Femur (tissue), 1 donor: ENCODE data around the gene ULBP1.
"Not testable (repeated sequence)": the region's sequence is repeated elsewhere in the genome, so short reads cannot be mapped to it uniquely, and the experiment has no call there.

Experiments
- DNase-seq: peaks from one replicate; pipeline ENCODE4 v3.0.0-alpha.2; 2017

Gene ULBP1

DNA sequence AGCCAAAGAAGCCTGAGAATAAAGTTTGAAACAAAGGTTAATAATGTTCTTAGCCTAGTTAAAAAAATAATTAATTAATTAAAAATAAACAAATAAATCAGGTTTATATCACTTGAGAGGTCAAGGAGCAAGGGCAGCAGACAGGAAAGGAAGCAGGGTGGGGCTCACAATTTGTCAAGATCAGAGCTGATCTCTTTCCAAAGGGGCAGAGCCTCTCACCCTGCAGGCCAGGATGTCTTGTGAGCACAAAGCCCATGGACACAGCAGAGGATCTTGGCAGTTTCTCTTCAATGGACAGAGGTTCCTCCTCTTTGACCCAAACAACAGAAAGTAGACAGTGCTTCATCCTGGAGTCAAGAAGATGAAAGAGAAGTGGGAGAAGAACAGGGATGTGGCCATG, 14.9 kb downstream of the ULBP1 start:
- no peak for DNase-seq

DNA sequence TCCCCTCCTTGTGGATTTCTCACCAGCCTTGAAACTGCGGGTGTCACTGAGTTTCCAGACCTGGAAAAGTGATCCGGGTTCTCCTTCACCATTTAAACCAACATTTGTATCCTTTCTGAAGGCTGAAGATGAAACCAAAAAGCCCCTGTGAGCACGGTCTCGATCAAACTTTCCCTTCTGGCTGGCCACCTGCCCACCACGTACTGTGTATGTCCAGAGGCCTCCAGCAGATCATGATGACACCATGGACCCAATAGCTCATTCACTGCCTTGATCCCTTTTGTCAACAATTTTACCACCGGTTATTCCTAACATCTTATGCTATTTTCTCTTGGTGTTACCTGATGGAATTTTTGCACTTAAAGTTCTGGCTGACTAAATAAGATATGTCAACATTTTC, 15.6 kb downstream of the ULBP1 start:
- no peak for DNase-seq

DNA sequence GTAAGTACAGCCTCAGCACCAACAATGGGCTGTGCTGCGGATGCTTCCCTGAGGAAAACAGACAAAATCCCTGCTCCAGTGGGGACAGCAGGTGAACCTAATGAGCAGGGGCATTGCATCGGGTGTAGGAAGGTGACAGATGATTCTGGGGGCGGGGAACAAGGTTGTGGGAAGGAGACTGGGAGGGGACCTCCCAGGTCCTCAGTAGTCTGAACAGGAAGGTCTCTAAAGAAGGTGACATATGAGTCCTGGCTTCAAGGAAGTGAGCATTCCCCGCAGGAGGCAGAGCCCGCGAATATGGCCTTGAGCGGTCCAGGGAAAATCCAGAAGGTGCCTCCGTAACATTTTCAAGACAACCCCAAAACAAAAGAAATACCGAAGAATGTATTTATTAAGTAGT, 19.4 kb downstream of the ULBP1 start:
- DNase-seq, result no peak

DNA sequence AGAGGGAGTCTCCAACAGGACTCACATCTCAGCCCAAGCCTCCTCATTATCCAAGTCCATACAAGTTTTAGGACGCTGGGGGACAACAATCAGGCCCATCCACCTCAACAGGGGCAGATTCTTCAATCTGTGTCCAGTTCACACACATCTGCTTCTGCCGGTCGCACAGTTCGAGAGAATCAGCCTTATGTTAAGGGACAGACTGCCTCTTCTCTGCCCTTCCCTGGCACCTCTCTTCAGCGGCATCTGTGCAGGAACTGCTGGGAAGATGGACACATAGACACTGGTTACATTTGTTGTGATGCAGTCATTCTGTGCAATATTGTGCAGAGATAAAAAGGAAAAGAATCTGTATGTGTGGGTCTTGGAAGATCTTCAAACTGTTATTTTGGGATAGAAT, 21.0 kb downstream of the ULBP1 start:
- DNase-seq, result no peak

DNA sequence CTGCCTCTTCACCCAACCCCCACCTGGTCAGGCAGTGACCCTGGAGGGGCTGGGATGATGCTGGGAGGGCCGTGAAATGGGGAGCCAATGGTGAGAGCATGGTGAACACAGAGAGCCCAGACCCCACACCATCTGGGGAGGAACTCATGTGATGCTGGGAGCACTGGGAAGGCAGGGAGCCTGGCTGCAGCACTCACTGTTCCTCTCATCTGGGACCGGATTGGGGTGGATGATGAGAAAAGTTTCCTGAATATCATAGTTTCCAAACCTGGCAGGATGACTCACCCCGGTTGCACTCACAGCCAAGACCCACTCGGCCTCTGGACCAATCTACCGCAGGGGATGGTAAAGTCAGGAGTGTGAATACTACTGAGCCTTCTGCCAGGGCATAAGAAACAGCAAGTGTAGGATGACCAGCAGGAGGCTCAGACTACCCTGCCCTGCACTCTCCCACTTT, 21.8 kb downstream of the ULBP1 start:
- DNase-seq, result no peak

DNA sequence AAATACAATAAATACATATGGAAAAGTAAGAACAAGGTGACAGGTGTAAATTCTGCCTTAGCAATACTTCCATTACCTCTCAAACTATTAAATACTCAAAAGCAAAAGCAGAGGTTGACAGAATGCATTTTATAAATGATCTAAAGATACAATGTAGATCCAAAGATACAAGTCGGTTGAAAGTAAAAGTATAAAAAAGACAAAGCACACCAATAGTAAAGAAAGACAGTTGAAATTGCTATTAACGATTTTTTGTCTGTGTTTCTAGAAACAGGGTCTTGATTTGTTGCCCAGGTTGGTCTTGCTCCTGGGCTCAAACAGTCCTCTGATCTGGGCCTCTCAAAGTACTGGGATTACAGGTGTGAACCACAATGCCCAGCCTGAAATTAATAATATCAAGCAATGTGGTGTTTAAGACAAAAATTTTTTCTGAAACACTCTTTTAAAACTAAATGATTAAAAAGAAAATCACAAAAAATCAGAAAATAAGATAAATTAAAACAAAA, 23.9 kb downstream of the ULBP1 start:
- DNase-seq, result no peak

DNA sequence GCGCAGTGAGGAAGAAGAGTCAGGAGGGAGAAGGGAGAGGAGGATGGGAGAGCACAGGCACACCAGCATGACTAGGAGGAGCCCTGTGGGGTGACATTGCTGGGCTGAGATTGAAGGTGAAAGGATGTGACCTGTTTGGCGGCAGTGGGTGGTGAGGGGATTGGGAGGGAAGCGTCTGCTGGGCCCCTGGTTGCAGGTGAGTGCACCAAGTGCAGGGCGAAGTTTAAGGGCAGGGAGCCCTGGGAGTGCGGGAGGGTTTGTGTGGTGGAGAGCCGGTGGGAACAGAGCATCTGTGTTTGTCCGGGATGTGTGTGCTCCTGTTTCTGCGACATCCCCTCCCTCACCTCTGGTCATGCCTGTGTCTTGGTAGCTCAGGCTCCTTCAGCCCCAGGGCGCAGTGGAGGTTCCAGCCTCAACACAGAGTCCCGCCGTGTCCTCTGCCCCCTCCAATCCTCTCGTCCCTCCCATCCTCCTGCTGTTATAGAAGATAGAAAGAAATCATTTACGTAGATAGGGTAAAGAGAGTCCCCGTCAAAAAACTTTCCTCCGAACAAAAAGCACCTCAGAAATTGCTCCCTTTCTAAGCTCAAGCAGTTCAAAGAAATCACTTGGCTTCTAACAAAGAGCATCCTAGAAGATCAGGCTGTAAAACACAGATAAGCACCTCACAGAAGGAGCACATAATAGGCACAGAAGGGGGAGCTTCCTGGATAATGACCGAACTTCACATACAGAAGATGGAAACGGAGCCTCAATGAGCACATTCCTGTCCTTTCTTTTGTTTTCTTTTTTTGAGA, 25.0 kb downstream of the ULBP1 start:
- DNase-seq, result no peak

DNA sequence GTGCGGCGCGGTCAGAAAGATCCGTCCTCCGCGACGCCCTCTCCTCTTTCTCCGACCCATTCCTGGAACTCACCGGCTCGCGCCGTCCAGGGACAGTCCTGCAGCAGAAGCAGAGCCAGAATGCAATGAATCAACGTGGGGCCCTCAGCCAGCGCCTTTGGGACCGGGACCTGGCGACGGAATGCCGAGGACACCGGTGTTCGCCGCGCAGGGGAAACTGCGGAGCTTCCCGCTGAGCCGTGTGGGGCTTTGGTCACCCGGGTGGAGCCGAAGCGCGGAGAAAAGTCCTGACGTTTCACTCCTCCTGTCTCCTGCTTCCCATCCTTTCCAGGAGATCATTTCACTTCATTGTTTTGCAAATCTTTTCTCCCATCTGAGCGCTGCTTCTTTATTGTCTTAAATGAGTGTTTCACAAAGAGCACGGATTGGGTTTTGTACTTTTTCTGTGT, 26.5 kb downstream of the ULBP1 start:
- DNase-seq, result no peak

DNA sequence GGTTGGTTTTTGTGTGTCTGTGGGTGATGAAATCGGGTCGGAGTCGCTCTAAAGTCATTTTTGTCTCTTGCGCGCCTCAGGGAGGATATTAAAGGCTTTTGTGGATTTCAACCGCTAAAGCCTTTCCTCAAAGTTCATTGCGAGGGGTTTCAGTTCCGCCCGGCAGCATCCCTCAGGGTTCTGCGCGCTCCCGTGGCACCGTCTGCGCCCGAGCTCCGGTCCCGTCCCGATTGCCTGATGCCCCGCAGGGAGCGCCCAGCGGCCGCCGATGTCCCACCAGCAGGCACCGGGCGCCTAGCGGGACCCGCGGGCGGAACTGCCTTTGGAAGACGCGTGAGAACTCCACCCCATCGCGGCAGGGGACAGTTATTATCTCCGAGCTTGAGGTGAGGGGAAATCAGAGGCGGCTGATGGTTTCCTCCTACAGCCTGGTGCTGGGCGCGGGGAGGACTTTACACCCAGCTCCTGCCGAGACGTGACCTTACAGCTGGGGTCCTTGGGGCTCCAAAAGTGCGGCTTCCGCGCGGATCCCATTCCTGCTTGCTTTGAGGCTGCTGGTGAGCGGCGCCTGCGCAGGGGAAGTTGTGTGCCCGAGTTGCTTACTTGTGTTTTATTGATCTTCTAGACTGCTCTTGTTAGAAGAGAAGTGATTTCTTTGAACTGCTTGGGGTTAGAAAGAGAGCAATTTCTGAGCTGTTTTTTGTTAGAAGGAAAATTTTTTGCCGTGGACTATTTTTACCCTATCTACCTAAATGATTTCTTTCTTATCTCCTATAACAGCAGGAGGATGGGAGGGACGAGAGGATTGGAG, 27.1 kb downstream of the ULBP1 start:
- DNase-seq, result no peak

DNA sequence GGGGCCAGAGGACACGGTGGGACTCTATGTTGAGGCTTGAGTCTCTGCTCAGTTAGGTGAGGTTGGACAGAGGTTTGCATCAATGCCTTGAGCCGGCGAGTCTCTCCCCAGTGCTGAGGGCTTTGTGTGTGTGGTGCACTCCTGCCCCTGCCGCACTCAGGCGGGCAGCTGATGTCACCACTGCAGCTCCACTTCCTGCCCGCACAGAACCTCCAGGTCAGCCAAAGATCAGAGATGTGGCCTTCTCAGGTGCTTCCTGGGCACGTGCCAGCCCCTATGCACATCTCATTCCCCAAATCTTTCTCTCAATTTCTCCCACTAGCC, 27.7 kb downstream of the ULBP1 start:
- not testable (repeated sequence) for DNase-seq

DNA sequence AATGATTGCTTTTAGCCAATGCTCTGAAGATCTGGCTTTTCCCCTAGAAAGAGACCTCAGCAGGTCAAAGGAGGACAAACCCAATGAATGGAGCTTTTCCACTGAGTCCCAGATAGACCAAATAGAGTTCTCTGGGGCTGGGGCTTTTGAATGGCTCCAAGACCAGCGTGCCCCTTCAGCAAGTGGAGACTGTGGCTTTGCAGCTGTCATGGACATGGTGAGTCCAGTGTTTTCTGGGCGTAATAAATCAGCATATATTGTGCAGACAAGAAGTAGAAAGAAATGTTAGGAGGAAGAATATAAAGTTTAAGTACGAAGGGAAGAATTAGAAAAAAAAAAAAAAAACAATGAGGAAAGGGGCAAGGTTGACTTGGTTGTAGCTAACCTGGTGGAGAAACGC, 28.1 kb downstream of the ULBP1 start:
- no peak for DNase-seq

DNA sequence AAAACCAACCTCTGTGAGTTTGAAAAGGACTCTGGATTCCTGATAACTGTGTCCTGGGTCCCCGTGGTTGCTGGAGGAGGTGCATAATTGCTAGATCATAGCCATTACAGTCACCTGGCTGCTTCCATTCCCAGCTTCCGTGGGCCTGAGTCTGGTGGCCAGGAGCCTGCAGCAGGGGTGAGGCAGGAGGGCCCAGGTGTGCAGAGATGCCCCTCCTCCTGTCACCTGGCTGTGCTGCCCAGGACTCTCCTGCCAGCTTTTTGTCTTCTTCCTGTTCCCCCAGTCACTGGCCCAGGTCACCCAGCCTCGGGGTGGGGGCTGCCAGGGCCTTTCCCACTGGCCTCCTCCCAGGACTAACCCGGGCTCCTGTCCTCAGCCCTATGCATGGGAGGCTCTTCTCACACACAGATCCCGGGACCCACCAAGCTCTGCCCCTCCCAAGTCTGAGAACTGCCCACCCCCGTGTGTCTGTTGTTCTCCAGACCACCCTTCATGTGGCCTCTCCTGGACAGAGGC, 31.6 kb downstream of the ULBP1 start:
- DNase-seq, result no peak

DNA sequence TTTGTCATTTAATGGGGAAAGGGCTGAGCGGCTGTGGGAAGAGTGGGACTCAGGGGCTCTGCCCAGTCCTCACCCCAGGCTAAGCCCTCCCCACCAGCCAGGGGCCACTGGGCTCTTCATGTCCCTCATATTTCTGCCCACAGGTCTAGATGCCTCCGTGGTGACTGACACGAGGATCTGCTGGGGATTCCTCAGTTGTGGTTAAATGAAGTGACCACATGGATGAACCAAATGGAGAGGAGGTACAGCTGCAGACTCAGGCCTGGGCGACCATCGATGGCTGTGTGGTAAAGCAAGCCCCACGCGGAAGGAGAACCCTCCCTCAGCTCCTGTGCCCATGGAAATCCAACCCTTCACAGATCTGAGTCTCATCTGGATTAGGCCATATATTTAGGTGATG, 32.2 kb downstream of the ULBP1 start:
- DNase-seq, result no peak

DNA sequence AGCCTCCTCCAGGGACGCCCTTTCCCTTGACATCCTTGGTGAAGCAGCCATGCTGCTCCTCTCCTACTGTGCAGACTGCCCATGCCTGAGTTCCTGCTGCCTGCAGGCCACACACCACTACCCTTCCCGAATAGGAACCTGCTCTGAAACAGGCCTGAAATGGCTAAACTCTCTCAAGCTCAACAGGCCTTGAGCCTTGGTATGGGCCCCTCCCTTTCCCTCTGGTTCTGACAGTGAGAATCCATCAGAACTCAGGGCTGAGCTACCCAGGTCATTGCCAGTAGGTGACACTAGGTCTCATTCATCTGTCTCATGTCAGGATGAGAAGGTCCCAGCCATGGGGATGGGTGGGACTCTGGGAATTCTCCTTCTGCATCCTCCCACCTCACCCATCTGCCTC, 35.9 kb downstream of the ULBP1 start:
- DNase-seq, result no peak

DNA sequence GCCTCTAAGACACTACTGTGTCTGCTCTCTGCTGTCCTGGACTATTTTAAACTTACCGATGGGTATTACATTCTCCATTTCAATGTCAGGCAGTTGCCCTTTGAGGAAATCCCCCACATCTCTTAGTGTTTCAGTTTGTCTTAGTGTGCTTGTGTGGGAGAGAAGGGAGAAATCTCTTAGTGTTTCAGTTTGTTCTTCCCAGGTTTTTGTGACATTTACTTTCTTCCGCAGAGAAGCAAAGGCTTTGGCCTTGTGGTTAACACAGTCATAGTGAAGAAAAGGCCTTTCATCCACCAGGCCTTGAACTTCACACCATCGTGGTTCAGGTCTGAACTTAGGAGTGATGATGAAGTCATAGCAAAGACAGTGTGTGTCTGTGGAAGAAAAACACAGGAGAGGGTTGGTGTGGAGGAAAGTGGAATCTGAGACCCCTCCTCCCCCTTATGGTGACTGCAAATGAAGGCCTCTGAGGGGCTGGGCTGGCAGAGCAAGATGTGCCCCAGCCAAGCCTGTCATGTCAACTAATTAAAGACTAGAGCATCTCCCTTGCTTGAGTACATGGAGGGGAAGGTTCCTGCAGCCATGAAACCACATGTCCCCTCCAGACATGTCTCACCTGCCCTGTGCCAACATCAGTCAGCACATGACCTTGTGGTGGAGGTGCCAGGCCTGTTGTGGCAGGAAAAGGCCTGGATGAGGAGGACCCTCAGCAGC, 37.7 kb downstream of the ULBP1 start:
- no peak for DNase-seq

DNA sequence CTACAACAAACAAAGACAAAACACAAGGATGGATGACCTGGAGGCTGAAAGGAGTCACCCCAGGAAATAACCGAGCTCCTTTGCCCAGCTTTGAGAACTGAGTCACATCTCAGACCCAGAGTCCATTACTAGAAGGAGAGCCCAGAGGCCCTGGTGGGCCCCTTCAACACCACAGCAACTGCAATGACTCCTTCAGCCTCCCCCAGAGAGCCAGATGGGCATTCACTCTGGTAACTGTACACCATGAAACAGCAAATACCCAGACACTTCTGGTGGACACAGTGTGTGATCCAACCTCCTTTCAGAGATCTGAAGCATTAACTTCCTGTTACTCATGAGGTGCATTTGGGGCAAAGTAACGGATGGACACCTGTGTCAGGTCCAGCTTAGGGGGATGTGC, 39.0 kb downstream of the ULBP1 start:
- no peak for DNase-seq

DNA sequence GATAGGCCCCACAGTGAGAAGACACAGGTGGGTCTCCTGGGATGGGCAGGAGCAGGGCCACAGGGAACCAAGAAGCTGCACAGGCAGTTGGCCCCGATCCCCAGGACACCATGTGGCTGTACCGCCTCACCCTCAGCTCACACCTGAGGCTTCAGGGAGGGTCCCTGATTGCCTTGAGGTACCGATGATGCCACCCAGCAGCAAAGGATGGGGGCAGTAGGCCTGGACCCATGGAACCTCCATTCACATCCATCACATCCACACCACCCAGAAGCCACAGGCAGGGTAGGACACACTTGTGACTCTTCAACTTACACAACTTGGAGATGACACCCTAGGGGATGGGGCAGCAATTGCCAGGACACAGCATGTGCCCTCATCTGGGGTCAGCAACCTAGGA, 39.9 kb downstream of the ULBP1 start:
- DNase-seq, result not testable (repeated sequence)

DNA sequence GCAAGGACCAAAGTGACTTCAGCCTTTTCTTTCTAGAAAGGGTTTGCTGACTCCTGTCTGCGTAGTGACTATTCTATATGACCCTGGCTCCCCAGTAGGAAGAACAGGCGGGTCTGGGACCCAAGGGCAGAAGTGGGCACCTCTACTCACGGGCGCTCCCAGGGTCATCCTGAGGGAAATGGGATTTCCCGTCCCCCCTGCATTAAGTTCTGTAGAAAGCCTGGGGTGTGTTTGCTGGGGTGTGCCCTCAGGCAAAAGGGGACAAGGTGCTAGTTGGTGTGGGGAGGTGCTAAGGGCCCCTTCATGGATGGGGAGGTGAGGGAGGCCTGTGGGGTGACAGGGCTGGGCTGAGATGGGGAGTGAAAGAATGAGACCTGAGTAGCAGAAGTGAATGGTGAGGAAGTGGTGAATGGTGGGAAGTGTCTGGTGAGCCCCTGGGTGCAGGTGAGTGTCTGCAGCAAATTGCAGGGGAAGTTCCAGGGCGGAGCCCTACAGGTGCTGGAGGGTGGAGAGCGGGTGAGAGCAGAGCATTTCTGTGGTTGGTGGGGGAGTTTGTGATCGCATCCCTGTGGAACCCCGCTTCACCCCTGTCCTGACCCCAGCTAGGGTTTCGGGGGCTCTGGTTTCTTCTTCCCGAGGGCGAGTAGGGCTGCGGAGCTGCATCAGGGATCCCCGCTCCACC, 40.5 kb downstream of the ULBP1 start:
- DNase-seq, result no peak

DNA sequence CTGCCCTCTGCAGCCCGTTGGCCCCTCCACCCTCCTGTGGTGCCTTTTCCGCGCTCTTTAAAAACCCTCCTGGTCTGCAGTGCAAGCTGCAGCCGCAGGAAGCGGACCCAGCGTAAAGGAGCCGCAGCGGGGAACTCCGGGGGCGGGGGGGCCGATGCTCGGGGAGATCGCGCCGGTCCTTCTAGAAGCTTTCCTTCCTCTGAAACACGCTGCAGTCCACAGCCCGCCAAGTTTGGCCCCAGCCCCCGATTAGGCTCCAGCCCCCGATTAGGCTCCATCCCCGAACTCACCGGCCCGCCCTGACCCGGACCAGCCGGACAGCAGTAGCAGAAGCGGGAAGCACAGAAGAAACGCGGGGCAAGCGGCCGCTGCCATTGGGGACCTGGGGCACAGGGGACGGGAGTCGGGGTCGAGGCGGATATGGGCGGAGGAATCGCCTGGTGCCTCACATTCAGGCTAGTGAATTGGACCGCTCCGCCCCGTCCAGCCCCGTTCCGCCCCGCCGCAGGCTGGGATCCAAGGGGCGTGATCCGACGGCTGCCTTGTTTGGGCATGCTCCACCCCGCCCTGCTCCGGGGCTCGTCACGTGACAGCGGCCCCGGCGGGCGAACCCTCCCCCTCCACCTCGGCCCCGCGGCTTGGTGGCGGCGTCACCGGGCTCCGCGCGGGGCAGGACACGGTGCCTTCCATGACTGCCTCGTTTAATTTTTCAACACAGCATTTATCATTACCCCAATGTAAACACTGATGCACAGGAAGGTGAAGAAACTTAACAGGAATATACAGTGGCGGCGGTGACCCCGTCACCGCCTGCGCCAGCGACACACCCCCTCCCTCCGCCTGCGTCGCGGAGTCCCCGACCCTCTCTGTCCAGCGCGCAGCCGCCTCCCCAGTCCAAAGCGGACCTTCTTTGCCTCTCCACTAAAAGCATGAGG, 41.3 kb downstream of the ULBP1 start:
- DNase-seq, result peak; percentile 97

DNA sequence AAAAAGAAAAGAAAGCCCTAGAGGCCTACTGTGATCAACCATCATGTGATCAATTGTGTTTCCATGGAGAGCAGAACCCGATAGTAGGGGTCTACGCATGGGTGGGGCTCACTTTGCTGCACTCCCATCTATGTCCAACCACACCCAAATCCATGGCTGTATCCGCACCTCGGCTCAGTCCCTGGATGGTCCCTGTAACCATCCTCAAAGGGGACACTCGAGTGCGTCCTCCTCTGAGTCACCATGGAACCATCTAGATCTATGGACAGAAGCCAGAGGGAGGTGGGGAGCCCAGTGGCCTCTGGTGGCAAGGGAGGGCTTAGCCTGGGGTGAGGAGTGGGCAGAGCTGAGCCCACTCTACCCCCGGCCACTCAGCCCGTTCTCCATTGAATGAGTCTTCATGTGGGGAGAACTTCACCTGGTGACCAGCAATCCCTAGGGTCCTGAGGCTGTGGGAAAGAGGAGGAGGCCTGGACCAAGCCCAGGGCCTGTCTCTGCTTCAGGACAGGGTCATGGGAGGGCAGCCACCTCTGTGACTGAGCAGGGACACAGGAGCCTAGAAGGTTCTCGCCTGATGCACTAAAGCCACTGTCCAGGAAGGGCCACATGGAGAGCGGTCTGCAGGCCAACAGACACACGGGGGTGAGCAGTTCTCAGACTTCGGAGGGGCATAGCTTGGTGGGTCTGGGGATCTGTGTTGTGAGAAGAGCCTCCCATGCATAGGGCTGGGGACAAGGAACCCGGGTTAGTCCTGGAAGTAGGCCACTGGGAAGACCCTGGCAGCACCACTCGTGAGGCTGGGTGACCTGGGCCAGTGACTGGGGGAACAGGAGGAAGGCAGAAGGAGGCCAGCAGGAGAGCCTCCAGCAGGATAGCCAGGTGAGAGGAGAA, 42.3 kb downstream of the ULBP1 start:
- DNase-seq, result no peak
